Mucosa of stomach (tissue), 1 donor: Measurements from ENCODE around the gene CEP112.
A peak's percentile ranks its signal among the peaks of the same experiment; 100 is the strongest.

Source experiments
- H3K27me3 ChIP-seq: one replicate; pipeline ENCODE4 v1.7.0; 2013; ENCODE audit warnings: mild to moderate bottlenecking, low read length; ENCODE audit not compliant: control insufficient read depth, insufficient read depth
- H3K36me3 ChIP-seq: one replicate; pipeline ENCODE4 v1.7.0; 2013; ENCODE audit warnings: low read length; ENCODE audit not compliant: control insufficient read depth, insufficient read depth
- H3K4me1 ChIP-seq: one replicate; pipeline ENCODE4 v1.7.0; 2013; ENCODE audit warnings: mild to moderate bottlenecking, low read length; ENCODE audit not compliant: control insufficient read depth, insufficient read depth
- H3K4me3 ChIP-seq: one replicate; pipeline ENCODE4 v1.7.0; 2013; ENCODE audit warnings: low read length
- H3K9ac ChIP-seq: one replicate; pipeline ENCODE4 v1.7.0; 2013; ENCODE audit warnings: mild to moderate bottlenecking, low read length, moderate library complexity
- H3K9me3 ChIP-seq: one replicate; pipeline ENCODE4 v1.7.0; 2013; ENCODE audit warnings: mild to moderate bottlenecking, low read length, moderate library complexity; ENCODE audit not compliant: control insufficient read depth
- donor health status: Pancreatic carcinoma.

CEP112 gene

GRCh38 chr17:65617496-65617895 is 574.4 kb downstream of the CEP112 start:
- Histone ChIP-seq H3K4me3 (no peak overlapping the region), H3K4me1 (peaks cover 3% of the 10 kb centered on the region), H3K9ac (no peak overlapping the region), H3K36me3 (no peaks in the 10 kb centered on the region), H3K27me3 (no peaks in the 10 kb centered on the region), H3K9me3 (no peaks in the 10 kb centered on the region)

DNA sequence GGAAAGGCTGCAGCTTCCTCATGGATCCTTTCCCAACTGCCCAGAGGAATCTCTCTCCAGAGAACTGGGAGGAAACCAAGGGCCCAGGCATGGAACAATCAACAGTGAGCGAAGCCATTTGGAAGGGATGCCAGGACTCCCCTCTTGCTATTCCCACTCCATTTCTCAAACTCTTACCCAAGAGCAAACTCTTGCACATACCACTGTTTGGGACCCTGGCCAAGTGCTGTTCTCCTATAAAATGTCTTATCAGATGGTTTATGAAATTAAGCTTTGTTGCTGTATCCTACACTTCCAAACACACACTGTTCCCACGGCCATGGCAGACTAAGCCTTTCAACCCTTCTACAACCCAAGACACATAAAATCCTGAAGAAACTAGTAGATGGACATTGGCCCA is 582.2 kb downstream of the CEP112 start:
- no peaks in the 10 kb centered on the region for H3K36me3 ChIP-seq
- H3K9me3 ChIP-seq: no peaks in the 10 kb centered on the region
- H3K27me3 ChIP-seq: no peaks in the 10 kb centered on the region
- H3K4me1 ChIP-seq: peaks cover 30% of the 10 kb centered on the region
- no peak overlapping the region for H3K9ac ChIP-seq
- H3K4me3 ChIP-seq: no peak overlapping the region

GRCh38 chr17:65609286-65609685 is 582.6 kb downstream of the CEP112 start:
- Histone ChIP-seq H3K9ac (no peak overlapping the region), H3K27me3 (no peaks in the 10 kb centered on the region), H3K4me1 (peaks cover 30% of the 10 kb centered on the region), H3K36me3 (no peaks in the 10 kb centered on the region), H3K9me3 (no peaks in the 10 kb centered on the region), H3K4me3 (no peak overlapping the region)

DNA sequence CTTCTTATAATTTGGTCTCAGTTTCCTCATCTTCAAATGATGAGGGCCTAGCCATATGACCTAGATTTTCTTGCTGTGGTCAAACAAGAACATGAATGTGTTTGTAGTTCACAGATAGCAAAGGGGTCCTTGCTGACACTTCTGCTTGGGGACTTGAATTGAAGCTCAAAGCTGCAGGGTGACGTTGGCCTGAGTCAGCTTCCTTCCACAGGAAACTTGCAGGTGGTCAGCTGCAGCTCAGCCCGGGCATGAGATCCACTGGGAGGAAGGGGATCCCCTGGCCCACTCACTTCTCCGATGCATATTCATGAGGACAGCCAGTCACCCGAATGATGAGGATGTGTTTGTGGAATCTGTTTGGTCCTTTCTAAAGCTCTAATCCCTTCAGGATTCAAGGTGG is 587.9 kb downstream of the CEP112 start:
- H3K36me3 ChIP-seq: no peaks in the 10 kb centered on the region
- H3K4me3 ChIP-seq: no peak overlapping the region
- no peaks in the 10 kb centered on the region for H3K27me3 ChIP-seq
- H3K9ac ChIP-seq: no peak overlapping the region
- no peaks in the 10 kb centered on the region for H3K4me1 ChIP-seq
- H3K9me3 ChIP-seq: no peaks in the 10 kb centered on the region

DNA sequence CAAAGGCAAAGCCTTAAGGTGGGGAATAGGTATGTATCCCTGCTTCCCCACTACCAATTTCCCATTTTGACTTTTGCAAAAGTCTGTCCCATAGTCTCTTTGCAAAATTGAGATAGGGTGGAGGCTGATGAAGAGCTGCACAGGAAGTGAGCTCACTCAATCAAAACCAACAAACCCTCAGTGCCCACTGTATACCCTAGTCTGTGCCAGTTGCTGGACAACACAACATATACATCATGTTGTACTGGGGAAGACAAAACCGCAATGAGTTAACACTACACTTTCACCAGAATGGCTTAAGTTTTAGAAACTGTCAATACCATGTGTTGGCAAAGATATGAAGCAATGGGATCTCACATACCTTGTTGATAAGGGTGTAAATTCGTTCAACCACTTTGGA is 590.1 kb downstream of the CEP112 start:
- H3K4me3 ChIP-seq: no peak overlapping the region
- H3K4me1 ChIP-seq: no peaks in the 10 kb centered on the region
- no peaks in the 10 kb centered on the region for H3K9me3 ChIP-seq
- H3K9ac ChIP-seq: no peak overlapping the region
- no peaks in the 10 kb centered on the region for H3K27me3 ChIP-seq
- no peaks in the 10 kb centered on the region for H3K36me3 ChIP-seq

GRCh38 chr17:65601145-65601544 is 590.8 kb downstream of the CEP112 start:
- no peaks in the 10 kb centered on the region for H3K4me1 ChIP-seq
- H3K27me3 ChIP-seq: no peaks in the 10 kb centered on the region
- no peak overlapping the region for H3K9ac ChIP-seq
- H3K4me3 ChIP-seq: no peak overlapping the region
- H3K36me3 ChIP-seq: no peaks in the 10 kb centered on the region
- H3K9me3 ChIP-seq: no peaks in the 10 kb centered on the region

- no peaks in the 10 kb centered on the region for H3K4me1 ChIP-seq
- no peaks in the 10 kb centered on the region for H3K36me3 ChIP-seq
- no peak overlapping the region for H3K4me3 ChIP-seq
- no peak overlapping the region for H3K9ac ChIP-seq
- no peaks in the 10 kb centered on the region for H3K9me3 ChIP-seq
- no peaks in the 10 kb centered on the region for H3K27me3 ChIP-seq
Measured at GRCh38 chr17:65600518-65600917, 591.4 kb downstream of the CEP112 start.

DNA sequence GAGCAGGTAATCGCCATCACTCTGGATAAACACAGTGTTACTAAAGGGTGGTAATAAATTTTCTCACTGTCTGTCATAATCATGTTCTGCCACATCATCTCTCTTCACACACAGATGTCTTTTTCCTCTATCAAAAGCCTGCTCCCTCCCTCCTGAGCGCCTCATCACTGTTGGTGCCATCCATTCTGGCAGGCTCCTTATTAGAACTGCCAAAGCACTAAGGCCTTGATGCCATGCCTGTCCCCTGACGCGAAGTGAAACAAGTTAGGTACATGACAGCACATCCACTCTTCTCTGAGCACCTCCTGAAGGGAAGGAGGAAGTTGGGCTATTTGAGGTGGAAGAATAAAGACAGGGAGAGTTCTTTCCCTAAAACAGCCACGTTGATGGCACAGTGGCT is 592.3 kb downstream of the CEP112 start:
- Histone ChIP-seq H3K27me3 (no peaks in the 10 kb centered on the region), H3K4me3 (no peak overlapping the region), H3K9ac (no peak overlapping the region), H3K9me3 (no peaks in the 10 kb centered on the region), H3K4me1 (no peaks in the 10 kb centered on the region), H3K36me3 (no peaks in the 10 kb centered on the region)

GRCh38 chr17:65598746-65599145 is 593.2 kb downstream of the CEP112 start:
- Histone ChIP-seq H3K4me3 (no peak overlapping the region), H3K4me1 (no peaks in the 10 kb centered on the region), H3K9ac (no peak overlapping the region), H3K9me3 (no peaks in the 10 kb centered on the region), H3K36me3 (no peaks in the 10 kb centered on the region), H3K27me3 (no peaks in the 10 kb centered on the region)

DNA sequence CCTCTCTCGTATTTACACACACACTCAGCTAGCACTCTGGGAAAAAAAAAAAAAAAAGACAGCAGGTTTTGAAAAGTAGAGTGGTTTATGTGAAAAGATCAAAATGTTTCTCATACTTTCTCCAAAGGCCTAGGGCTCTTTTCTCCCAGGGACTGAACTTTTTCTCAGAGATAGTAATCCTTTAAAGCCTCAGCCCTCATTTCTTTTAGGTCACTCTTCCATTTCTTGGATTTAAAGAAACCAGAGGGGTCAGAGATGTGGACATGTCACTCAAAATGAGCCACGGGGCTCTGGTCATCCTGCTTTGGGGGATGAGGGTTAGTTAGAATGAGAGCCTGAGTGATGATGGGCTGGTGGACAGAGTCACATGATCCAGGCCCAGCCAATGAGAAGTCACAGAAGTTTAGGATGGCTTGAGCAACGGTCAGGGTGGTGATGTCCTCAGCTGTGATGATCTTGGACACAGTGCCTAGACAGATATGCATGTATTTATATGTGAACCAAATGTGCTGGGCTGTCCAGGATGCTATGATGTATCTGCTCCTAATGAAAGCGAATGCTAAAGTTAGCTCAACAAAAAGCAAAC is 596.8 kb downstream of the CEP112 start:
- Histone ChIP-seq H3K27me3 (no peaks in the 10 kb centered on the region), H3K9ac (no peak overlapping the region), H3K9me3 (no peaks in the 10 kb centered on the region)

DNA sequence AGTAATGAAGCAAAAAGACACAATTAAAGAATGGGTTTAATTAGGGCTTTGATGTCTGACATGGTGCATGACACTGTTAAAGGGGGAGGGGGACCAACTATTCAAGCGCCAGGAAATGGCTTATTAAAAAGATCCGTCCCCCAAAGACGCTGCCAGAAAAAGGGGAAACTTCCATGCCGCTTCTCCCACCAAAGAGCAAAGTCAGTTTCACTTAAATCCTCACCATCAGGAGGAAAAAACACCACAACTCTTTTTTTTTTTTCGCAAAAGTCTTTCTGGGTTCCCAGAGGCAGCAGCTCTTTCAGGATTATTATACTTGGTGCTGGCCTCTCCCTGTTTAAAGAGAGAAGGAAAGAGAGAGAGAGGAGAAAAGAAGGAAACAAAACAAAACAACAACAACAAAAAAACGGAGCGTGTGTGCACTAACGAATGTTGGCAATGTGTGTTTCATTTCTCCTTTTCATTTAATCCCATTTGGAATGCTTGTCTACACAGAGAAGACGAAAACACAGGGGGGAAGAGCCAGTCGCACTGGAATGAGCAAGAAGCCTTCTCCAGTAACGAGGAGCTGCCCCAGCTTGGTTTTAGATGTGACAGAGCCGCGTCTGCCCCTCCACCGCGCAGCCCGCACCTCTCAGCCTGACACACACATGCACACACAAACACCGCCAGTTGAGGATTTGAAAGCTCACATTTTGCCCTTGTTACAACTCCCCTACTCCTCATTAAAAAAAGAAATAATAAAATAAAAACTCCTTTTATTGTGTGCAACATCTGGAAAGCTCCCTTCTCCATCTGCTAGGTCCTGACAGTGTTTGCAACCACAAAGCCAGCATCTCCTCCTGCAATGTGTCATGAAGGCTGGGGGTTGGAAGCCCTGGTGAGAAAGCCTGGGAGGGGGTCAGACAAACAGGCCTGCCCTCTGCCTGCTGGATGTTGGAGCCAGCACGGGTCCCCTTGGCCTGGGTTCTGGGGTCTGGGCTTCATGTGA is 597.8 kb downstream of the CEP112 start:
- Histone ChIP-seq H3K27me3 (no peaks in the 10 kb centered on the region), H3K4me3 (no peak overlapping the region), H3K4me1 (peaks cover 3% of the 10 kb centered on the region), H3K9me3 (no peaks in the 10 kb centered on the region), H3K9ac (peak overlapping the region; percentile 7), H3K36me3 (no peaks in the 10 kb centered on the region)

More for the DNA sequence above, 596.8 kb downstream of the CEP112 start:
- no peaks in the 10 kb centered on the region for H3K36me3 ChIP-seq
- H3K4me3 ChIP-seq: no peak overlapping the region
- H3K4me1 ChIP-seq: no peaks in the 10 kb centered on the region

DNA sequence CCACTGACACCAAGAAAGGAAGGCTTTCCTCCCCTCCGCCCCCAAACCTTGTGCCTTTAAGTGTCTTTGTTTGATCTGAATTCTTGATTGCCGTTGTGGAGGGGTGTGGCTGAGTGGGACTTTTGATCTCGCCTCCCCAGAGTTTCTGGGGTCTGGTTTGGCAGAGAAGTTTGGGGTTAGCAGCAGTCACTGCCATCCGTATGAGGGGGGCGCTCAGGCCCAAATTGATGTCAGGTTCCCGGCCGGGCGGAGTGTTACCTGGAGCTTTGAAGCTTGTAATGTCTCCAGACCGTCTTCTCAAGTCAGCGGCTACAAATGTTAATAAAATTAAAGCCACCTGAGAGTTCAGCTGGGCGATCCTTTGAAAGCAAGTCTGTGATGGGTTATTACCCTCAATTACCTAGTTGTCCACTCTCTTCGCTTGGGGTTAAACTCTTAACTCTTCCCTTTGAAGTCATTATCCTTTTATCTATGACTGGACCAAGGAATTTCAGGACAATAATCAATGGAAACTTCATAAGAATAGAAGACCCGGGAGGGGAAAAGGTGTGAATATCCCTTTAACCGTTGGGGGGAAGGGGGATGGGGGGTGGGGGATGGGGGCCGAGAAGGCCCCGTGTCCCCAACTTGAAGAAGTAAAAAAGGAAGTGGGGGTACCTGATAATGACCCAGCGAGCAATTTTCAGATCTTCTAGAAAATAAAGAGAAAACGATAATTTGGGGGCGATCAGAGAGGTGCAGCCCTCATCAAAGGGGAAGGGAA is 598.7 kb downstream of the CEP112 start:
- H3K4me3 ChIP-seq: no peak overlapping the region

More for the DNA sequence above, 598.7 kb downstream of the CEP112 start:
- no peak overlapping the region for H3K9ac ChIP-seq
- no peaks in the 10 kb centered on the region for H3K36me3 ChIP-seq
- H3K4me1 ChIP-seq: peaks cover 11% of the 10 kb centered on the region
- H3K9me3 ChIP-seq: no peaks in the 10 kb centered on the region
- H3K27me3 ChIP-seq: no peaks in the 10 kb centered on the region
